Measurements from ENCODE around the gene FRAS1. TPM values are rescaled to one million over a fixed set of nuclear protein-coding genes. Genes with fewer than 3 reads are reported as not detected.

FRAS1 gene
- total and polyA plus RNA-seq, 9 donors = 0.16 to 5.3 (median 1.4) TPM

DNA sequence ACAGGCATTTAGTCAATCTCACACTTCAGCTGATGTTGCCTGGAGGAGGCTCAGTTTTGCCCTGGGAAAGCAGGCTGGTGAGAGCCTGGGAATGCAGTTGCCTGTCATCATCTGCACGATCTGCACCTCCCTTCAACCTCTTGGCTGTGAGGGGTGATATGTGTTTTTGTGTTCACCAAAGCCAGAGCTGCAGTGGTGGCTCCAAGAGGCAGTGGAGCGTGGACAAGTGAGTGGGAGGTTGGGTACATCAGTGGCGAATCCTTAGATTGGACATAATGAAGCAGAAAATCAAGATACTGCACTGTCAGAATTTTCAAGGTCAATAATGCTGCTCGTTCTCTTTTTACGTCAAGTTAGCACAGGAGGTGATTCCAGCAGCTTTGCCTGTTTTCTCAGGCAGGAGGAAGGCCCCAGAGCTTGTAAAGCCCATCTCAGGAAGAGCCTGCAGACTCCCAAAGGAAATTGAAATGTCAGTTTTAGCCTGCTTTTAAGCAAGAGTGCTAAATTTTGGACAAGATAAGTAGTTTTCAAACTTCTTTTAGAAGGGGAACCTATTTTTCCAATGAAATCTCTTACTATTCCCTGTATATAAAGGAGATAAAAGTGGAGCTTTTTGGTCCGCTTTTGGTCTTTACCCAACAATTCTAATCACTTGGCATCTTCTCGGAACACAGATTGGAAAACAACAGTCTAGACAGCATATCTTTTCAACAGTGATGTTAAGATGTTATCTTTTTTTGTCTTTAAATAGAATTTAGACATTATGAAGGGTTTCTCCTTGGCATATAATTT lies 92.8 kb downstream of the FRAS1 start:
- 72 to 76% (median 74%) methylated on average over 7 of the region's 7 CpGs for WGBS, 3 donors
- Histone ChIP-seq H3K9me3 (no peaks in the 10 kb centered on the region), H3K27ac (no peak overlapping the region), H3K36me3 (no peaks in the 10 kb centered on the region), H3K4me3 (no peak overlapping the region), H3K27me3 (no peaks in the 10 kb centered on the region), H3K4me1 (ENCODE audit: insufficient read depth) (no peaks in the 10 kb centered on the region)
- no peak for TF ChIP-seq POLR2A (IDR thresholded peaks at IDR 0.05)
- TF ChIP-seq, protein P1, sequence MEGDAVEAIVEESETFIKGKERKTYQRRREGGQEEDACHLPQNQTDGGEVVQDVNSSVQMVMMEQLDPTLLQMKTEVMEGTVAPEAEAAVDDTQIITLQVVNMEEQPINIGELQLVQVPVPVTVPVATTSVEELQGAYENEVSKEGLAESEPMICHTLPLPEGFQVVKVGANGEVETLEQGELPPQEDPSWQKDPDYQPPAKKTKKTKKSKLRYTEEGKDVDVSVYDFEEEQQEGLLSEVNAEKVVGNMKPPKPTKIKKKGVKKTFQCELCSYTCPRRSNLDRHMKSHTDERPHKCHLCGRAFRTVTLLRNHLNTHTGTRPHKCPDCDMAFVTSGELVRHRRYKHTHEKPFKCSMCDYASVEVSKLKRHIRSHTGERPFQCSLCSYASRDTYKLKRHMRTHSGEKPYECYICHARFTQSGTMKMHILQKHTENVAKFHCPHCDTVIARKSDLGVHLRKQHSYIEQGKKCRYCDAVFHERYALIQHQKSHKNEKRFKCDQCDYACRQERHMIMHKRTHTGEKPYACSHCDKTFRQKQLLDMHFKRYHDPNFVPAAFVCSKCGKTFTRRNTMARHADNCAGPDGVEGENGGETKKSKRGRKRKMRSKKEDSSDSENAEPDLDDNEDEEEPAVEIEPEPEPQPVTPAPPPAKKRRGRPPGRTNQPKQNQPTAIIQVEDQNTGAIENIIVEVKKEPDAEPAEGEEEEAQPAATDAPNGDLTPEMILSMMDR (IDR thresholded peaks at IDR 0.05) = no peak
- DNase-seq = no peak
- intact Hi-C loops (cut with DNase I) = no loop called here

DNA sequence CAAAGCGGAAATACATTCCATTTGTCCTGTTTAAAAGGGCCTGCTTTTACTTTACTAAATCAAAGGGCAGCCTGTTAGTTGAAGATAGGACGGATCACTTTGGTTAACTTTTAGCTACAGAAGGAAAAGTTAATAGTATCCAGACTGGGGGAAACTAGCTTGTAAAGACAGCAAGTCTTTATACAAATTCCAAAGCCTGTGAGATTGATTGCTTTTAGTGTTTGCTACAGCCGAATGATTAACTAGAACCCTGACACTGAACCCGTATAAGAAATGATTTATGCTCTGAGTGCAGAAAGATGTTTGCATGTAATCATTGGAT lies 93.4 kb downstream of the FRAS1 start:
- TF ChIP-seq POLR2A (IDR thresholded peaks at IDR 0.05) = no peak
- TF ChIP-seq, protein P1 (IDR thresholded peaks at IDR 0.05) = no peak
- no peak for TF ChIP-seq EP300 (IDR thresholded peaks at IDR 0.05)
- no peak for DNase-seq
- Histone ChIP-seq H3K4me3 (no peak overlapping the region), H3K9me3 (no peaks in the 10 kb centered on the region), H3K27me3 (no peaks in the 10 kb centered on the region), H3K36me3 (no peaks in the 10 kb centered on the region), H3K27ac (no peak overlapping the region), H3K4me1 (ENCODE audit: insufficient read depth) (no peaks in the 10 kb centered on the region)
- intact Hi-C loops (cut with DNase I) = no loop called here
- 51 to 60% (median 54%) methylated on average over 4 of the region's 4 CpGs for WGBS, 3 donors

DNA sequence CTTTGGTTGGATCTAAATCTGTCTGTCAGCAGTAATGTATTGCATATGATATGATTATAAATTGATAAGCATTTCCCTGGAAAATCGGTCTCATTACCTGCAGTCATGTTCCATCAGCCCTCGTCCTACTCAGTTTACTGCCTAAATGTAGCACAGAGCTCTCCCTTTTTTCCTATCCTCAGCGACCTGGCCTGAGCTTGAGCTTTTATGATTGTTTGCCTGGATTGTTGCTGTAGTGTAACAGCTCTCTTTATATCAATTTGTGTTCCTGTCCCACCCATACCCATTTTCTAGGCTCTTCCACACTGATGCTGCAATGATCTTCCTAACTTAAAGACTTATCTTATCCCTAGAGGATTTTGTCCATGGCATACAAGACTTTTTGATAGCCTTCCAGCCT lies 95.7 kb downstream of the FRAS1 start:
- H3K27me3 ChIP-seq = no peaks in the 10 kb centered on the region
- H3K36me3 ChIP-seq = no peaks in the 10 kb centered on the region
- H3K4me3 ChIP-seq = no peak overlapping the region
- intact Hi-C loops (cut with DNase I) = no loop called here
- no peaks in the 10 kb centered on the region for H3K4me1 ChIP-seq (ENCODE audit: insufficient read depth)
- DNase-seq = no peak
- H3K9me3 ChIP-seq = no peaks in the 10 kb centered on the region
- no peak overlapping the region for H3K27ac ChIP-seq
- TF ChIP-seq EP300 (IDR thresholded peaks at IDR 0.05) (no peak), POLR2A (IDR thresholded peaks at IDR 0.05) (no peak)
- TF ChIP-seq, protein P1 (IDR thresholded peaks at IDR 0.05) = no peak
- WGBS, 3 donors = 88 to 90% (median 89%) methylated on average over 3 of the region's 3 CpGs

DNA sequence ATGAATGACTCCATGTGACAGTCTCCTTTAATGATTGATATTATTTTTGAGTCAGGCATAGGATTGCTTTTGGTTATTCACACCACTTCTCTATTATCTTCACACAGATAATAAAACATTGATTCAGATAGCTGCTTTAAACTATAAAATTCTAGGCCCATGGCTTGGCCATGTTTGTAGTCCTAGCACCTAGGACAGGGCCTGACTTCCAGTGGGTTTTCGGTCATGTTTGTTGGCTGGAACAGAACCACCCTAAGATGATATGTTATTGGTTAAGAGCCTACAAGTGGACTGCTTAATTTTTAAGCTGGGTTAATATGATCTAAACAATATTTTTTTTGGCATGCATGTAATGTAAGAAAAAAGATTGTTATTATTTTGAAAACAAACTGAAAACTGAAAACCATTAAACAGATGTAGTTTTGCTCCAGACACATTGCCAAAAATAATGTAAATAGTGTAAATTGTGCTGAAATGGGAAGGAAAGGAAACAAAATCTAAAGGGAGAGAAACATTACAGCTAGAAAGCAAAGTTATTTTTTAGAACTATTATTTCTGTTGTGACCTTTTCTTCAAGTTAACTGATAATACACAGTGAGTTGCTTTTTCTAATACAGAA lies 98.0 kb downstream of the FRAS1 start:
- 37 to 57% (median 56%) methylated on average over 1 of the region's 1 CpG for WGBS, 3 donors
- no peaks in the 10 kb centered on the region for H3K4me1 ChIP-seq (ENCODE audit: insufficient read depth)
- H3K9me3 ChIP-seq = no peaks in the 10 kb centered on the region
- H3K36me3 ChIP-seq = no peaks in the 10 kb centered on the region
- H3K27me3 ChIP-seq = no peaks in the 10 kb centered on the region
- no peak for DNase-seq
- intact Hi-C loops (cut with DNase I) = no loop called here
- TF ChIP-seq, protein P1 (IDR thresholded peaks at IDR 0.05) = no peak
- no peak for TF ChIP-seq EP300 (IDR thresholded peaks at IDR 0.05)
- no peak for TF ChIP-seq POLR2A (IDR thresholded peaks at IDR 0.05)
- H3K27ac ChIP-seq = no peak overlapping the region
- no peak overlapping the region for H3K4me3 ChIP-seq

All from ovary (tissue), 9 donors.